IMR-90 (cell line): ENCODE measurements around the gene MTOR. TPM values are rescaled to one million over a fixed set of nuclear protein-coding genes. Genes with fewer than 3 reads are reported as not detected.

Source experiments
- ATAC-seq: fragments of 200-7000 bp; cut with Tn5 transposase; 2 replicates; pipeline ENCODE4 v1.9.1; 2020; ENCODE audit warnings: low read depth, mild to moderate bottlenecking, moderate library complexity
- BruUV-seq: library from RNA; stranded (reverse); fragments of 400-500 nt; replicated peaks from 2 replicates; lab custom pipeline; 2021; lab: Mats Ljungman, UMichigan
- CTCF ChIA-PET: fragments of 300-600 bp; formaldehyde crosslinking; extraction: SDS; loops from one replicate; lab custom pipeline; 2021; ENCODE audit warnings: antibody characterized with exemption; lab: Yijun Ruan, JAX
- POLR2A ChIA-PET: fragments of 300-600 bp; sonication (Branson Sonifier 250); formaldehyde crosslinking; loops from one replicate; lab custom pipeline; 2022; ENCODE audit warnings: antibody characterized with exemption; ENCODE audit not compliant: unreplicated experiment; lab: Charles Lee
- DNase-seq: peaks from one replicate; pipeline ENCODE4 v3.0.0; 2013
- H2AFZ ChIP-seq: replicated peaks from 2 replicates; pipeline ENCODE3; 2013; ENCODE audit warnings: low read length, mild to moderate bottlenecking; ENCODE audit not compliant: poor library complexity
- H2AK5ac ChIP-seq: 2 replicates; pipeline ENCODE4 v1.6.1; 2013; ENCODE audit warnings: low read depth, low read length, inconsistent platforms
- H2AK9ac ChIP-seq: replicated peaks from 2 replicates; pipeline ENCODE3; 2013; ENCODE audit warnings: mild to moderate bottlenecking, low read depth, low read length, moderate library complexity; ENCODE audit not compliant: poor library complexity
- H2BK120ac ChIP-seq: 2 replicates; pipeline ENCODE4 v1.6.1; 2013; ENCODE audit warnings: low read depth, low read length, inconsistent platforms
- H2BK15ac ChIP-seq: 3 replicates; pipeline ENCODE4 v1.6.1; 2013; ENCODE audit warnings: low read depth, low read length, inconsistent platforms
- H2BK20ac ChIP-seq: 2 replicates; pipeline ENCODE4 v1.6.1; 2013; ENCODE audit warnings: low read depth, mild to moderate bottlenecking, inconsistent platforms, low read length, moderate library complexity
- H2BK5ac ChIP-seq: 2 replicates; pipeline ENCODE4 v1.6.1; 2013; ENCODE audit warnings: mild to moderate bottlenecking, low read depth, low read length, inconsistent platforms; ENCODE audit not compliant: poor library complexity, severe bottlenecking
- H3K14ac ChIP-seq: replicated peaks from 2 replicates; pipeline ENCODE4 v1.6.1; 2013; ENCODE audit warnings: low read depth, low read length, inconsistent platforms
- H3K18ac ChIP-seq: 2 replicates; pipeline ENCODE4 v1.6.1; 2013; ENCODE audit warnings: low read depth, low read length, control low read depth
- H3K23ac ChIP-seq: 2 replicates; pipeline ENCODE4 v1.6.1; 2013; ENCODE audit warnings: low read depth, low read length, inconsistent platforms
- H3K27ac ChIP-seq: 2 replicates; pipeline ENCODE4 v1.5.1; 2013; ENCODE audit warnings: mild to moderate bottlenecking, control low read depth, low read length; ENCODE audit not compliant: insufficient read depth
- H3K27me3 ChIP-seq: 2 replicates; pipeline ENCODE4 v1.6.1; 2013; ENCODE audit warnings: low read length; ENCODE audit not compliant: control insufficient read depth, insufficient read depth
- H3K36me3 ChIP-seq: 2 replicates; pipeline ENCODE4 v1.6.1; 2013; ENCODE audit warnings: low read length, mixed read lengths; ENCODE audit not compliant: control insufficient read depth, insufficient read depth
- H3K4ac ChIP-seq: 2 replicates; pipeline ENCODE4 v1.6.1; 2013; ENCODE audit warnings: low read depth, low read length, inconsistent platforms
- H3K4me1 ChIP-seq: 2 replicates; pipeline ENCODE4 v1.6.1; 2013; ENCODE audit warnings: low read length, mixed read lengths; ENCODE audit not compliant: control insufficient read depth, insufficient read depth
- H3K4me2 ChIP-seq: 2 replicates; pipeline ENCODE4 v1.6.1; 2013; ENCODE audit warnings: low read depth, mild to moderate bottlenecking, control low read depth, low read length, moderate library complexity
- H3K4me3 ChIP-seq: 2 replicates; pipeline ENCODE4 v1.5.1; 2013; ENCODE audit warnings: low read depth, mild to moderate bottlenecking, control low read depth, low read length, moderate library complexity; ENCODE audit not compliant: insufficient read depth
- H3K56ac ChIP-seq: 2 replicates; pipeline ENCODE4 v1.6.1; 2013; ENCODE audit warnings: low read length, inconsistent platforms; ENCODE audit not compliant: insufficient read depth; ENCODE audit errors: extremely low read depth
- H3K79me1 ChIP-seq, 2 experiments: 2 replicates each; pipeline ENCODE4 v1.6.1; 2013; ENCODE audit warnings: low read length in 2 of 2, inconsistent platforms in 1 of 2, low read depth in 1 of 2
- H3K9ac ChIP-seq: 2 replicates; pipeline ENCODE4 v1.6.1; 2013; ENCODE audit warnings: low read depth, low read length, control low read depth
- H3K9me1 ChIP-seq: 2 replicates; pipeline ENCODE4 v1.6.1; 2013; ENCODE audit warnings: low read length, inconsistent platforms; ENCODE audit not compliant: insufficient read depth
- H3K9me3 ChIP-seq: 2 replicates; pipeline ENCODE4 v1.6.1; 2013; ENCODE audit warnings: low read length; ENCODE audit not compliant: control insufficient read depth, insufficient read depth
- H4K20me1 ChIP-seq: 2 replicates; pipeline ENCODE4 v1.6.1; 2013; ENCODE audit warnings: low read length, inconsistent platforms; ENCODE audit not compliant: insufficient read depth
- H4K5ac ChIP-seq: 2 replicates; pipeline ENCODE4 v1.6.1; 2013; ENCODE audit warnings: mild to moderate bottlenecking, low read depth, low read length, control low read depth
- H4K8ac ChIP-seq, 2 experiments: 2 replicates each; pipeline ENCODE4 v1.6.1; 2013; ENCODE audit warnings: low read depth in 2 of 2, low read length in 2 of 2, control low read depth in 1 of 2, inconsistent platforms in 1 of 2
- H4K91ac ChIP-seq: 2 replicates; pipeline ENCODE4 v1.6.1; 2013; ENCODE audit warnings: low read depth, low read length, inconsistent platforms; ENCODE audit not compliant: insufficient read depth
- FOS ChIP-seq: fragments of 150-350 bp; IDR thresholded peaks from 2 replicates; pipeline ENCODE4 v1.6.1; 2016; ENCODE audit warnings: low read depth, low read length
- MXI1 ChIP-seq: IDR thresholded peaks from 2 replicates; pipeline ENCODE4 v1.6.1; 2012; ENCODE audit warnings: low read depth, mild to moderate bottlenecking, low read length, moderate library complexity, borderline replicate concordance
- USF2 ChIP-seq: fragments of 150-350 bp; IDR thresholded peaks from 2 replicates; pipeline ENCODE4 v1.6.1; 2017; ENCODE audit warnings: mild to moderate bottlenecking, antibody characterized with exemption, low read length, low read depth
- dilution Hi-C: fragments of 300-500 bp; cut with HindIII; formaldehyde crosslinking; loops from one replicate; pipeline ENCODE4 v1.14.3; 2018; ENCODE audit warnings: low sequenced_read_pairs; ENCODE audit not compliant: unreplicated experiment
- in situ Hi-C: fragments of 300-500 bp; cut with MboI; formaldehyde crosslinking; loops from 3 replicates; pipeline ENCODE4 v1.14.3; 2019; ENCODE audit warnings: low sequenced_read_pairs, inconsistent platforms, mixed read lengths
- intact Hi-C: fragments of 100-400 bp; cut with micrococcal nuclease; formaldehyde crosslinking; loops from 2 replicates; pipeline ENCODE4 v1.10.0; 2022
- polyA plus RNA-seq, 3 experiments: library from polyadenylated mRNA; depleted of rRNA; stranded (reverse); fragments of >200 nt; gene quantifications; 2 replicates each; pipeline ENCODE4 v1.2.3, GENCODE V29; 2012; ENCODE audit warnings: low replicate concordance in 1 of 3
- total RNA-seq: library from RNA; depleted of rRNA; stranded (reverse); fragments of >200 nt; gene quantifications from 2 replicates; pipeline ENCODE4 v1.2.3, GENCODE V29; 2012

Gene MTOR
- total and polyA plus RNA-seq, 2 of the 4 experiments (the other 2 are of a cell fraction): 19.2 to 36.7 TPM

- H2BK15ac ChIP-seq: no peak overlapping the region
- no peak overlapping the region for H3K4me2 ChIP-seq
- H2AFZ ChIP-seq: no peak overlapping the region
- H3K27ac ChIP-seq: no peak overlapping the region
- H3K18ac ChIP-seq: peak overlapping the region; percentile 51; the same call in 1 of the 2 replicates
- peaks cover 17% of the 10 kb centered on the region for H3K4me1 ChIP-seq
- no peak overlapping the region for H2AK5ac ChIP-seq
- dilution Hi-C loops: no loop called here
- BruUV-seq: no TSS peak
- H4K91ac ChIP-seq: no peak overlapping the region
- H3K9ac ChIP-seq: no peak overlapping the region
- no peak overlapping the region for H4K5ac ChIP-seq
- no peak overlapping the region for H2BK120ac ChIP-seq
- no peaks in the 10 kb centered on the region for H3K27me3 ChIP-seq
- H3K9me3 ChIP-seq: no peaks in the 10 kb centered on the region
- H3K9me1 ChIP-seq: peaks cover 18% of the 10 kb centered on the region
- CTCF ChIA-PET: interaction anchor here (0.9 kb wide), 1 partner anchor 13 kb away, joined by 3 read pairs; no protein-coding TSS in a partner anchor
- in situ Hi-C loops: no loop called here
- TF ChIP-seq MXI1 (no peak), USF2 (no peak), FOS (no peak)
- H2AK9ac ChIP-seq: no peak overlapping the region
- no peak overlapping the region for H3K23ac ChIP-seq
- no peak for DNase-seq
- POLR2A ChIA-PET: no interaction called here
- H2BK20ac ChIP-seq: no peak overlapping the region
- H4K8ac ChIP-seq: no peak overlapping the region
- no peaks in the 10 kb centered on the region for H4K20me1 ChIP-seq
- no peak overlapping the region for H2BK5ac ChIP-seq
- peak; percentile 16 for ATAC-seq
- no peak overlapping the region for H3K4ac ChIP-seq
- peaks cover 1% of the 10 kb centered on the region for H3K36me3 ChIP-seq
- H3K79me1 ChIP-seq: peaks cover 5 to 18% of the 10 kb centered on the region in 2 experiments
- no peak overlapping the region for H3K14ac ChIP-seq
- H3K4me3 ChIP-seq: no peak overlapping the region
- intact Hi-C loops: no loop called here
- no peak overlapping the region for H3K56ac ChIP-seq
These were observed 83.2 kb downstream of the MTOR start for GRCh38 chr1:11179125-11179524.
